WI38 (cell line): ENCODE measurements around the gene STK11.

ENCODE experiments used
- H3K4me3 ChIP-seq: 2 replicates; pipeline ENCODE4 v1.5.1; 2011; ENCODE audit warnings: low read depth, mild to moderate bottlenecking, control low read depth, low read length
- TF ChIP-seq, protein P1 (sequence below): IDR thresholded peaks from 2 replicates; pipeline ENCODE4 v1.5.1; 2012; ENCODE audit warnings: low read depth, mild to moderate bottlenecking, control low read depth, low read length

The STK11 gene

DNA sequence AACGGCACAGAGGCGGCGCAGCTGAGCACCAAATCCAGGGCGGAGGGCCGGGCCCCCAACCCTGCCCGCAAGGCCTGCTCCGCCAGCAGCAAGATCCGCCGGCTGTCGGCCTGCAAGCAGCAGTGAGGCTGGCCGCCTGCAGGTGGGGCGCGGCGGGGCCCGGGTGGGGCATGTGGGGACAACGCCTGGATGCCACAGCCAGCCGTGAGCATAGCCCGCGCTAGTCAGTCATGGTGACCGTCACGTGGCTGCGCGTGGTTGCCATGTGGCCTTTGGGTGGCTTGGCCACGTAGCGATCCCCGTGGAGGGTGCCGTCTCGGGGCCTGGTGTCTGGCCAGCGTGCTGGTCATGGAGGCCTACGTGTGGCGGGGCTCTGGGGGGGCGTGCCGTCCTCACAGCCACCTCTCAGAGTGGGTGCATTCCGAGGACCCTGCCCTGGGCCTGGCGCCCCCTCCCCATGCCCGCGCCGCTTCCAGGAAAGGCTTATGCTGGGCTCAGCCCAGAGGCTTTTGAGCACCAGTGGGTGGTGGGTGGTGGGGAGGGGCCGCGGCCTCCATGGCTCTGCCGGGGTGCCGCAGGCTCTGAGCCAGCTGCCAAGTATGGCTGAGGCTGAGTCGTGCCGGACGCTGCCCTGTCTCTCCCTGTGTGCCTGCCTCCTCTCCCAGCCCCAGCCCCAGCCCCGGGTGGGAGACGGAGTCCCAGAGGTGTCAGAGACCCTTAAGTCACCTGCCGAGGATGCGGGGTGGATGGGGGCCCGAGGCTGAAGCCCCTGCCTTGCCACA lies 21.1 kb downstream of the STK11 start:
- H3K4me3 ChIP-seq = no peak overlapping the region
- TF ChIP-seq, protein P1, sequence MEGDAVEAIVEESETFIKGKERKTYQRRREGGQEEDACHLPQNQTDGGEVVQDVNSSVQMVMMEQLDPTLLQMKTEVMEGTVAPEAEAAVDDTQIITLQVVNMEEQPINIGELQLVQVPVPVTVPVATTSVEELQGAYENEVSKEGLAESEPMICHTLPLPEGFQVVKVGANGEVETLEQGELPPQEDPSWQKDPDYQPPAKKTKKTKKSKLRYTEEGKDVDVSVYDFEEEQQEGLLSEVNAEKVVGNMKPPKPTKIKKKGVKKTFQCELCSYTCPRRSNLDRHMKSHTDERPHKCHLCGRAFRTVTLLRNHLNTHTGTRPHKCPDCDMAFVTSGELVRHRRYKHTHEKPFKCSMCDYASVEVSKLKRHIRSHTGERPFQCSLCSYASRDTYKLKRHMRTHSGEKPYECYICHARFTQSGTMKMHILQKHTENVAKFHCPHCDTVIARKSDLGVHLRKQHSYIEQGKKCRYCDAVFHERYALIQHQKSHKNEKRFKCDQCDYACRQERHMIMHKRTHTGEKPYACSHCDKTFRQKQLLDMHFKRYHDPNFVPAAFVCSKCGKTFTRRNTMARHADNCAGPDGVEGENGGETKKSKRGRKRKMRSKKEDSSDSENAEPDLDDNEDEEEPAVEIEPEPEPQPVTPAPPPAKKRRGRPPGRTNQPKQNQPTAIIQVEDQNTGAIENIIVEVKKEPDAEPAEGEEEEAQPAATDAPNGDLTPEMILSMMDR = no peak

DNA sequence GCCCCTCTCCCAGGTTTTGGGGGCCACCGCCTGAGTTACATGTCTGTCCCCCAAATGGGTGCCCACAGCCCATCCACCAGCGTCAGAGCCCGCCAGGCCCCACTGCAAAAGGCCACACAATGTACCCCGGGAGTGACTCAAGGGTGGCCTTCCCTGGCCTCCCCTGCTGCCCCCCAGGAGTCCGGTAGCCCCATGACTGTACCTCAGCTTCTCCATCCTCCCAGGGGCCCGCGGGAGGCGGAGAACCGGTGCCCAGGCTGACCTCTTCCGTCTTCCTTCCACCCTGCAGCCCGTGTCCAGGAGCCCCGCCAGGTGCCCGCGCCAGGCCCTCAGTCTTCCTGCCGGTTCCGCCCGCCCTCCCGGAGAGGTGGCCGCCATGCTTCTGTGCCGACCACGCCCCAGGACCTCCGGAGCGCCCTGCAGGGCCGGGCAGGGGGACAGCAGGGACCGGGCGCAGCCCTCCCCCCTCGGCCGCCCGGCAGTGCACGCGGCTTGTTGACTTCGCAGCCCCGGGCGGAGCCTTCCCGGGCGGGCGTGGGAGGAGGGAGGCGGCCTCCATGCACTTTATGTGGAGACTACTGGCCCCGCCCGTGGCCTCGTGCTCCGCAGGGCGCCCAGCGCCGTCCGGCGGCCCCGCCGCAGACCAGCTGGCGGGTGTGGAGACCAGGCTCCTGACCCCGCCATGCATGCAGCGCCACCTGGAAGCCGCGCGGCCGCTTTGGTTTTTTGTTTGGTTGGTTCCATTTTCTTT lies 21.9 kb downstream of the STK11 start:
- TF ChIP-seq, protein P1 = no peak
- H3K4me3 ChIP-seq = no peak overlapping the region

DNA sequence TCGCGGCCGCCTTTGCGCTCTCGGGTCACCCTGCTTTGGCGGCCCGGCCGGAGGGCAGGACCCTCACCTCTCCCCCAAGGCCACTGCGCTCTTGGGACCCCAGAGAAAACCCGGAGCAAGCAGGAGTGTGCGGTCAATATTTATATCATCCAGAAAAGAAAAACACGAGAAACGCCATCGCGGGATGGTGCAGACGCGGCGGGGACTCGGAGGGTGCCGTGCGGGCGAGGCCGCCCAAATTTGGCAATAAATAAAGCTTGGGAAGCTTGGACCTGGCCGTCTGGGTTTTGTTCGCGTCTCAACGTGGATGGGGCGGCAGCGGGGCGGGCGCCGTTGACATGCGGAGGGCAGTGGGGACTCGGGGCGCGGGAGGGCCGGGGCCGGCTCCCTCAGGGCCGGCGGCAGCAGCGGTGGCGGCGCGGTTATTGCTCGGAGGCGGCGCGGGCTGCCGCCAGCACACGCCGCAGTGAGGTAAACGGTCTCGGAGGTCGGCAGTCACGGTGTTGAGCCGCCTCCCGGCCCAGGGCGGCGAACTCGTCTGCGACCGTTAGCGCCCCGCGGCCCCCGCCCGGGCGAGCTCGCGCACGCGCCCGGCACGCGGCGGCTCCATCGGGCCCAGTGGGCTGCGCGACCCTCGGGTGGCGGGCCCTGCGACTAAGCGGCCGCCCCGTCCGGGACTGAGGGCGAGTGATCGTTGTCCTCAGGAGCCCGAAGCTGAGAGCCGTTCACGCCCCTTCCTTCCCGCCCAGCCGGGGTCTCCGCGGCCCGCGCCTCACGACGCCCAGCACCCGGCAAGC lies 22.8 kb downstream of the STK11 start:
- TF ChIP-seq, protein P1 = no peak
- no peak overlapping the region for H3K4me3 ChIP-seq

DNA sequence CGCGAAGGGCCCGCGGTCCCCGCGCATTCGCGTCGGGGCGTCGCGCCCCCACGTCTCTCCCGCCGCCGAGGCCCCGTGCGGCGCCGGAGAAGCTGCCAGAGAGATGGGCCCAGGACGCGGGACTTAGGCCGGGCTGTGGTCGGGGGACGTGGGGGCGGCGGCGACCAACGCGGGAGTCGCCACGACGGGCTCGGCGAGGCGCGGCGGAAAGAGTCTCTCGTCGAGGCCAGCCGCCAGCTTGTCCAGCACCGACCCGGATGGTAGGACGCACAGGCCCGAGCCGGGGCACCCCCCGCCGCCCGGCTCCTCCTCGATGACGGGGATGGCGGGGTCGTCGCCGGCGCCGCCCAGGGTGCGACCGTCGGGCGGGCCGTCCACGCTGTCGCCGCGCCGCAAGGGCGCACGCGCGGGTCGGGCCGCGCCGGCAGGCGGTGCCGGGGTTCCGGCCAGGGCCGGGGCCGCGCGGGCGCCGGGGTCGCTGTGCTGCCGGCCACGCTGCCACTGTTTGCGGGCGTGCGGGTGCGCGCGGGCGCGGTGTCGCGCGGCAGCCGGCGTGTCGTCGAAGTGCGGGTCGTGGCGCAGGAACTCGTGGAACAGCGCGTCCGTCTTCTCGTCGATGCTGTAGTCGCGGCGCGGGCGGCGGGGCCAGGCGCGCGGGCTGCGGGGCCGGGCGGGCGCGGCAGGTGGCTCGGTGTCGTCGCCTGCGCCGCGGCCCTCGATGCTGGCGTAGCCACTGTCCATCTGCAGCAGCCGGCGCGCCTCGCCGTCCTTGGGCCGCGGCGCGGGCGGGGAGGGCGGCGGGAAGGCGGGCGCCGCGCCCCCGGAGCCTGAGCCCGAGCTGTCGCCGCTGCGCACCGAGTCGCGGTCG lies 23.7 kb downstream of the STK11 start:
- TF ChIP-seq, protein P1 = no peak

DNA sequence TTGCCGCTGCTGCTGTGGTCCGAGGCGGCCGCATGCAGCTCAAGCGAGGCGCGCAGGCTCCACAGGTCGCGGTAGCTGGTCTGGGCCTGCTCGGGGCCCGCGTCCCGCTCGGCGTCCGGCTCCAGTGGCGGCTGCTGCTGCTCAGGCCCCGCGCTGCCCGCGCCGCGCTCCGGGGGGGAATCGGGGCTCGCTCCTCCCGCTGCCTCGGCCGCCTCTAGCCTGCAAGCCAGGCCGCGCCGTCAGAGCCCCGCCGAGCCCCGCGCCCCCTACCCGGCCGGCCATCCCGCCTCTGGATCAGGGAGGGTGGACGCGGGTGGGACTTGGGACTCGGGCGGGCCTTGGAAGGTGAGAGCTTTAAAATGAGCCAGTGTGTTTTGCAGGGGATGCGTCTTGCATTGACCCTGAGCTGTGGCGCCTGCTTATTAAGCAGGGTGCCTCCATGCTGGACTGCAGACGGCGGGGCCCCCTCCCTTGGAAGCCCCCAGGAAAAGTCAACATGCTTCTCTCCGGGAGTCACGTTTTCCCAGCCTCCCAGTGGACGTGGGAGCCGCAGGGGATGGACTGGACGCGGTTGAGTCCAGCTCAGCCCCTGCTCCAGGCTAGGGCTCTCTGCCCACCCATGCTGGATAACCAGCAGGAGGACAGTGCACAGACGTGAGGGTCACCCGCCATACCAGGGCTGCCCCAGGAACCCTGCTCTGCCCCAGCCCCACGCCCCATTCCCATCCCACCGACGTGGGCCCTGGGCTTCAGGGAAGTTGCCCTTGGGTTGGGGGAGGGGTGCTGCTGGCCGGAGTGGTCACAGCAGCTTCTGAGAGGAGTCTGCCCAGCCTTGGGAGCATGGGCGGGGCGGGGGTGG lies 24.6 kb downstream of the STK11 start:
- TF ChIP-seq, protein P1 = no peak
- H3K4me3 ChIP-seq = no peak overlapping the region

More for the DNA sequence above, 23.7 kb downstream of the STK11 start:
- H3K4me3 ChIP-seq = no peak overlapping the region
